ENCODE data around the gene FRS3.

The FRS3 gene

GRCh38 chr6:41728073-41728936, 51.4 kb downstream of the FRS3 start:
- no peak for DNase-seq (ENCODE audit: low spot score)

- no peak for DNase-seq (ENCODE audit: low spot score)
These were observed 52.0 kb downstream of the FRS3 start for GRCh38 chr6:41727705-41728072.

DNA sequence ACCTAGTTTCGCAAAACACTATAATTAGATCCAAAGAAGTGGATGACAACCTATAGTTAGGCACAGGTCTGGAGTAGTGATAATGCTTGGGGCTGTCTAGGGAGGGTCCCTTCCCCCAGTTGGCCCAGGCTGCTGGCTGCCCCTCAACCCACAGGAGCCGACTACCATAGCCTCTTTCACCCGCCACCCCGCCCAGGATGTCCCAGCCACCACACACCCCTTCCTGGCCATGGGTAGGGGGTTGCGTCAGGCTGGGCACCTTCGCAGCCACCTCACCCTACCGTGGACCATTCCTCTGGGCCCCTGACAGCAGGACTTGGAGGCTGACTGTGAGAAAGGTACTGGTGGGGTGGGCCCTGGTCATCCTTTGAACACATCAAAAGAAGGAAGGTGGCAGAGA, 52.8 kb downstream of the FRS3 start:
- no peak for DNase-seq (ENCODE audit: low spot score)

DNA sequence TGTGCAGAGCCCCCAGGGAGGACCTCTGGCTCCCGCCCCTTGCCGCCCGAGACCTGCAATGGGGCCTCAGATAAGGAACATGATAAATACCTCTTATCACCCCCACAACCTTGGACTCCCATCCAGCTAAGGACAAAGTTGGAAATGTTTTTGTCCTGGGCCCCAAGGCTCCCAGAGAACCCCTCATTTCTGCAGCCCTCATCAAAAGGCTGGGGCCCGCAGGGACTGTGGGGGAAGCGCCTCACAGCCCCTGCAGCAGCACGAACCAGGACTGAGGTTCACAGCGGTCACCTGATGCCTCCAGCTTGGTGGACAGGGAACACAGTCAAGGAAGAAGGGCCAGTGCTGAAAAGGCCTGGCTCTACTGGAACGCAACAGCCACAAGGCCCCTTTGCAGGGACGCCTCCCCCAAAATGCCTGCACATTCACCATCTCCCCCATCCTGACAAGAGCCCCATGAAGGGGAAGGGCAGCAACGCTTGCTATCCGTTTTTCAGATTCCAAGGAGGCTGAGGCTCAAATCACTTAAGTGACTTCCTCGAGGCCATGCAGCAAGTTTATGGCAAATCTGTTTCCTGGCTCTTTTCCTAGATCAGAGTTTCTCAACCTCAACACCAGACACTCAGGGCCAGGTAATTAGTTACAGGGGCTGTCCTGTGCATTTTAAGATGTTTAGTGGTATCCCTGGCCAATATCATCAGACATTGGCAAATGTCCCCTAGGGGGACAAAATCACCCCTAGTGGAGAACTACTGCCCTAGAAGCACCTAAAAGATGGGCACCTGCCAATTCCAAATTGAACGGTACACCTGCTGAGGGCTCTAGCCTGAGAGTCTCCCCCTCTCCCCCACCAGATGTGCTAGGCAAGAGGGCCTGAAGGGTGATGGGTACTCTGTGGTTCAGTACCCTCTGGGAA, 54.9 kb downstream of the FRS3 start:
- no peak for DNase-seq (ENCODE audit: low spot score)

DNA sequence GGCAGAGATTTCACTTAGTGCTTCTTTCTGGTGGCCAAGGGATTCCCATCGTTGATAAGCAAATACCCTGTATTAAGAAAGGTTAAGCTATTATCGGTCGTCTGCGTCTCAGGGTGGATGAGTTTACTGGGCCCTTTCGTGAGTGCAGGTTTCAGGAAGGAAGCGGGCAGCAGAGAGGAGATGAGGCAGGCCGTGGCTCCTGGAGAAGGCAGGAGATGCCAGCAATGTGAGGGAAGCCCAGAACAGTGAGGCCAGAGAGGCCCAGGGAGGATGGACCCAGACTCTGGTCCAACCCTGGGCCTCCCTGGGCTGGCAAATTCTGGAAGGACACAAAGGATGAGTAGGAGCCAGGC, 55.5 kb downstream of the FRS3 start:
- no peak for DNase-seq (ENCODE audit: low spot score)

- DNase-seq (ENCODE audit: low spot score), result no peak
These were observed 56.0 kb downstream of the FRS3 start for GRCh38 chr6:41723530-41724227.

DNA sequence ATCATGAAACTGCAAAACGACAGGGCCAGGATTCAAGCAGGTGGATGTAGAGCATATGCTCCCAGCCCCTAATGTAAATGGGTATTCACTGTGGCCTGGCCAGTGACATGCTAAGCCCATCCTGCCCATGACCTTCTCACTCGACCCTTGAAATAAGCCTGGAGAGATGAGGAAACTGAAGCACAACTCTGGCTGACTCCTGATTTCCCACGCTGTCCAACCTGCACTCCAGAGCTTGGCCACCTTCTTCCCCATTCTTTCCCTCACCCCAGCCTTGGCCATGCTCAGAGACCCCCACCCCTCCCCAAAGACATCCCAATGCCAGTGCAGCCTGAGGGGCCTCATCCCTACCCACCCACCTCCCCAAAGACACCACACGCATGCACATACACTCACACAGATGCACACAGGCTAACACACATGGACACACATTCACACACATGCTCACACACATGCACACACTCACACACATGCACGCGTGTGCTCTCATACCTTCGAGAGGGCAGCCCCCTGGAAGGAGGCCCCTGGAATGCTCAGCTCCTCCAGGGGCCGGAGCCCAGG, 56.7 kb downstream of the FRS3 start:
- DNase-seq (ENCODE audit: low spot score), result no peak

DNA sequence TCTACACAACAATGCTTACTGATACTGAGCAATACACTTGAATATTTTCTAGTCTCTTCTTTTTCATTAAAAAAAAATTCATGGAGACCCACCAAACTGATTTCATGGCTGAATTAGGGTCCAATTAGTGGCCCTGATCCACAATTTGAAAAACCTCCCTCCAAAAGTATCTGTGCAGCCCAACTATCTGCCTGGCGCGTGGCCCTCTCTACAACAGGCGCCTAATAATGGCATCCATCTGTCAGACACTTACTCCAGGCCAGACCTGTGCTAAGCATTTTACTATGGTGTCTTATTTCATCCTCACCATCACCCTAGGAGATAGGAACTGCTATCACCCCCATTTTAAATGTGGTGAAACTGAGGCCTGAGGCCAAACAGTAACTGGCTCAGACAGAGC, 58.3 kb downstream of the FRS3 start:
- DNase-seq (ENCODE audit: low spot score), result no peak

- no peak for DNase-seq (ENCODE audit: low spot score)
These were observed 58.9 kb downstream of the FRS3 start for GRCh38 chr6:41720783-41721182.

DNA sequence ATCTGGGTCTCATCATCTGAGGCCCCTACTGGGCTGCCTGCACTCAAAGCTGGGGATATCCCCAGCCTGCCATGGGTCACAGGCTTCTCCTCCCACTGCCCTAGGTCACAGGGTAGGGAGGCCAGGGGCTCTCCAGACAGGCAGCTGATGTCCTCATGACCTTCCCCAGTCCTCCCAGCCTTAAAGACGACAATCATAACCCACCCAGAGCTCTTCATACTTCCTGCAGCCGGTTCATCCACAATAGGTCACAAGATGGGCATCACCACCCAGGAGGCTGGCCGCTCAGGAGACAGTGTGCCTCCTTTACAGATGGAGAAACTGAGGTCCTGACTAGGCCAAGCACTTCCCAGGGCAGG, 59.5 kb downstream of the FRS3 start:
- DNase-seq (ENCODE audit: low spot score), result no peak

Measured in RKO (cell line).